Stimulated activated CD4-positive, alpha-beta T cell treated with anti-CD3 and anti-CD28 coated beads, Interleukin-4, amount 100 ng/mL, for 48 hours (primary cell): ENCODE data around the gene NCOA3.
"Not testable (repeated sequence)": the region's sequence is repeated elsewhere in the genome, so short reads cannot be mapped to it uniquely, and the experiment has no call there.

Experiments
- DNase-seq, 2 donors: peaks; one replicate each; pipeline ENCODE4 v3.0.0-alpha.2; 2020; ENCODE audit warnings: low read depth in 2 of 2

NCOA3 gene

GRCh38 chr20:47535994-47536393 is 34.3 kb downstream of the NCOA3 start:
- no peak for DNase-seq

GRCh38 chr20:47540443-47541354 is 39.0 kb downstream of the NCOA3 start:
- DNase-seq: no peak

- no peak for DNase-seq
Observed at GRCh38 chr20:47541355-47541922, 39.8 kb downstream of the NCOA3 start.

GRCh38 chr20:47543006-47543431 is 41.3 kb downstream of the NCOA3 start:
- no peak for DNase-seq

- no peak for DNase-seq
Observed at GRCh38 chr20:47544240-47544639, 42.6 kb downstream of the NCOA3 start.

GRCh38 chr20:47544852-47545251 is 43.2 kb downstream of the NCOA3 start:
- no peak for DNase-seq

GRCh38 chr20:47545499-47545898 is 43.8 kb downstream of the NCOA3 start:
- no peak for DNase-seq

- no peak for DNase-seq
Observed at GRCh38 chr20:47546184-47547033, 44.7 kb downstream of the NCOA3 start.

- no peak for DNase-seq
Observed at GRCh38 chr20:47547034-47547387, 45.3 kb downstream of the NCOA3 start.

- DNase-seq: no peak
Observed at GRCh38 chr20:47549671-47550070, 48.0 kb downstream of the NCOA3 start.

- no peak for DNase-seq
Observed at GRCh38 chr20:47551222-47551621, 49.5 kb downstream of the NCOA3 start.

- DNase-seq: no peak
Observed at GRCh38 chr20:47551841-47552240, 50.2 kb downstream of the NCOA3 start.

GRCh38 chr20:47552996-47553395 is 51.3 kb downstream of the NCOA3 start:
- no peak for DNase-seq

GRCh38 chr20:47553594-47554235 is 52.0 kb downstream of the NCOA3 start:
- not testable (repeated sequence) for DNase-seq

- not testable (repeated sequence) for DNase-seq
Observed at GRCh38 chr20:47554283-47554682, 52.6 kb downstream of the NCOA3 start.

- DNase-seq: no peak
Observed at GRCh38 chr20:47557218-47557617, 55.5 kb downstream of the NCOA3 start.

- DNase-seq: no peak
Observed at GRCh38 chr20:47557791-47558190, 56.1 kb downstream of the NCOA3 start.

GRCh38 chr20:47558295-47559066 is 56.8 kb downstream of the NCOA3 start:
- no peak for DNase-seq

GRCh38 chr20:47559141-47559540 is 57.5 kb downstream of the NCOA3 start:
- DNase-seq: no peak

GRCh38 chr20:47561180-47561579 is 59.5 kb downstream of the NCOA3 start:
- no peak for DNase-seq
